Activated CD4-positive, alpha-beta T cell treated with anti-CD3 and anti-CD28 coated beads, Interleukin-2, amount 50 U/mL, for 4 hours (primary cell): Measurements from ENCODE around the gene CALHM3.
"Not testable (repeated sequence)": the region's sequence is repeated elsewhere in the genome, so short reads cannot be mapped to it uniquely, and the experiment has no call there.

Experiments used
- DNase-seq, 2 experiments: peaks; one replicate each; pipeline ENCODE4 v3.0.0-alpha.2; 2020

The CALHM3 gene

DNA sequence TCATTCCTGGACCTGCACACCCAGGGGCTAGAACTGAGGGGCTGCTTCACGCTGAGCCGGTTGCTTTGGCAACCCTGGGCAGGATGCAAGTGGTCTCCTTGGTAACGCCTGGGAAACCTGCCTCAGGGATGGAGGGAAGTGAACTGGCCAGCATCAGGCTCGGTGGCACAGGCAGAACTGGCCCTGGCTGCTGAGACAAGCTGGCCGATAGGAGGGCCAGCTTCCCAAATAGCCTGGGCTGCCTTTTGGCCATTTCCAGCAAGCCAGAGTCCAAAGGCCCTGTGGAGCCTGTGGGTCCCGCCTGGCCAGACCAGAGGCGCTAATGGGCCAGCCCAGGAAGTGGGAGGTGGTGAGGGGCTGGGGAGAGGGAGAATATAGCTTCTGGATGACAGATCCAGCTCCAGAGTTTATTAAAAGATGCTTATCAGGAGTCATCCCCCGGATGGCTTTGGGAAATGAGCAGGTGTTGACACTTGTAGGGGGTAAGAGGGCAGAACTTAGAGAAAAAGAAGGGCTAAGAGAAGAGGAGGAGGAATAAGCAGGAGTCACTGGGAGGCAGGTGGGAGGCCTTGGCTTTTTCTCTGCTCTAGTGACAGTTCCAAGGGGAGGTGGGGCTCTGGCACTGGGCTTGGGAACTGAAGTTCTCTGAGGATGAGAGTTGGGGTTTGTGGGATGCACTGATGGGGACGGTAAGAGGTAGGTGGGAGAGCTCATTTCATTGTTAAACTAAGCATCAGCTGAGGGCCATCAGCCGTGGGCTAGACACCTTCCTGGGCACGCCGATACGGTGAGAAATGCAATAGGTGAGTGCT is 24.0 kb upstream of the CALHM3 start:
- DNase-seq, result no peak

DNA sequence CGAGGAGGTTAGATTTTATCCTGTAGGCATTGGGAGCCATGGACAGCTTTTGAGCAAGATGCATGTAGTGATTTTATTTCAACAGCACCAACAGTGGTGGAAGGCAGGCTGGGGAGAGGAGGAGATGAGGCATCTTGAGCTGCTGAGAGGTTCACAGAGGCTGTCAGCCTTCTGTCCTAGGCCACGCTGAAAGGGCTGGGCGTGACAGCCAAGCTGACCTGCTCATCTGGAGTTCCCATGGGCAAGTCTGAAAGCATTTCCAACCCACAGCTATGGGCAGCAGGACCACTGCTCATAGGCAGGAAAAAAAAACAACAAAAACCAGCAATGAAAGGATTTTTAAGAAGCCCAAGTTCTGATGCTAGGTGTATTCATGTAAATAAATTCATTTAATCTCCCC is 22.1 kb upstream of the CALHM3 start:
- no peak for DNase-seq

DNA sequence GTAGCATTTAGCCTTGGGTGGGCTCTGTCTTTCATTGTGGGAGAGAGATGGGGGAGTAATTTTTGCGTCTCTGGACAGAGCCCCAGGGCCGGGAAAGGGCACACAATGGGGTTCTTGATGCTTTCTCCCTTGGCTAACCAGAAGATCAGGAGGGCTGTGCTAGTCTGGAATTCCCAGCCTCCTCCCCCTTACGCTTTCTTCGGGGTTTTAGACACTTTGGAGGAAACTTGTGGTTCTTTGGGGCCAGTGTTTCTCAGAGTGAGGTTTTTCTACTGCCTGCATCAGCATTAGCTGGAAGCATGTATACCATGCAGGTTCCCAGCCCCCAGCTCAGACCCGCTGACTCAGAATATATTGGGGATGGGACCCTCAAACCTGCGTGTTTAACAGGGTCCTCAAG is 21.4 kb upstream of the CALHM3 start:
- DNase-seq, result no peak

DNA sequence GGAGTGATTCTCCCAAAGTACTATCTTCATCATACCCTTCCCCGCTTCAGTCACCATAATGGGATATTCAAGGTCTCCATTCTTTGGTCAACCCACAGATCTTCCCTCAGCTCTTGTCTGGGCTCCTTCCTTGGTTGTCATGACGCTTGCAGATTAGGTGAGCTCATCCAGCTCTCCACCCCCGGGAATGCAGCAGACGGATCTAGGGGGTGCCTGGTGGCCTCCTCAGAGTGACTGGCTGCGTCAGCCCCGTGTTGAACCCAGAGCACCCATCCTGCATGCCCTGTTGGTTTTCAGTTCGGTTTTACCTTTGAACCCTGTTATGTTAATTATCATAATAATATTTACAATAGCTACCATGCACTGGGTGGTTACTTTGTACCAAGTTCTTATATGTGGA is 20.8 kb upstream of the CALHM3 start:
- DNase-seq, result no peak

DNA sequence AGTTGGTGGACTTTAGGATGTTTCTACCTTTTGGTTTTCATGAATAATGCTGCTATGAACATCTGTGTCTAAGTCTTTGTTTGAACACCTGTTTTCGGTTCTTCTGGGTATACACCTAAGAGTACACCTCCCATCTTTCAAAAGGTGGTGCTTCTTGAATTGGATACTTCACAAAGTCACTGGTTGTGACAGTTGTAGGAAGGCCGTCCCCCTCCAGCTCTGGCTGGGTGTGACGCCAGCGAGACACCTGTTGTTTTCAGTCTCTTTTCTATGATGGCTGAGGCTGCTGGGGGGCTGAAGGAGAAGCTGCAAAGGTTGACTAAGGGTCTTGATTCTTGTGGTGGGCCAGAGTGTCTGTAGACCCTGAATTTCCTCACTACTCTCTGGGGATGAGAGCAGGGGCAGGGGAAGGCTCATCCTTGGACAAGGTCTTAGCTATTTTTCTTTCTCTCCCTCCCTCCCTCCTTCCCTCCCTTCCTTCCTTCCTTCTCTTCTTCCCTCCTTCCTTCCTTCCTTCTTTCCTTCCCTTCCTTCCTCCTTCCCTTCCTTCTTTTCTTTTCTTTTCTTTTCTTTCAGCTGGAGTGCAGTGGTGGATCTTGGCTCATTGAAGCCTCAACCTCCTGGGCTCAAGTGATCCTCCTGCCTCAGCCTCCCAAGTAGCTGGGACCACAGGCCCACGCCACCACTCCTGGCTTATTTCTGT is 20.0 kb upstream of the CALHM3 start:
- no peak for DNase-seq

DNA sequence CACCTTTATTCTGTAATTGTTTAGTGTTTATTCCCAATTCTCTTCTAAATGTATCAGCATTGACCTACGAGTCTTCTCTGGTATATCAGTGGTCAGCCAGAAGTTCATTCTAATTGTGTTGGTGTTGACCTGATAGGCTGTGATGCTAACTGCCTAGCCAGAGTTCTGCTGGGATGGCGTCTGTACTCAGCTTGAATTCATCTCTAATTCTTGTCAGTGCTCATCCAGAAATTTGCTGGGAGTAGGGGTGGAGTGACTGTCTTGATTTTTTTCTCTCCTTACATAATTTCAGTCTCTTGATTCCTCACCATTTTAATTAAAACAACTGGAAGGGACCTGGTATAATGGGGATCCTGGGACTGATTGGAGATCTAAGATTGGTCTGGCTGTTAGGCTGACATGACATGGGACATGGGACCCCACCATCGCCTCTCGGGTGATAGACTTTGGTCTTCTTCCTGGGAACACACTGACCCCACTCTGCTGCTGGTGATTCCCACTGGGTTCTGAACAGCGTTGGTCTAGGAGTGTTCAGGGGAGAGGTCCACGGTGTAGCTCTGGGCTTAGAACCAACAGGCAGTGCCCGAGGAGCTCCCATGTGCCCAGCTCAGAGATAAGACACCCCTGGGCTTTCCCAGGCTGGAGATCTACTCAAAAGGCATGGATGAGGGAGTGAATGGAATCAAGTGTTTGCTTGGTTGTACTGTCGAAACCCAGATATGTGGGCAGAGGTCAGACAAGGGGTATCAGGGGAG is 18.3 kb upstream of the CALHM3 start:
- no peak for DNase-seq

DNA sequence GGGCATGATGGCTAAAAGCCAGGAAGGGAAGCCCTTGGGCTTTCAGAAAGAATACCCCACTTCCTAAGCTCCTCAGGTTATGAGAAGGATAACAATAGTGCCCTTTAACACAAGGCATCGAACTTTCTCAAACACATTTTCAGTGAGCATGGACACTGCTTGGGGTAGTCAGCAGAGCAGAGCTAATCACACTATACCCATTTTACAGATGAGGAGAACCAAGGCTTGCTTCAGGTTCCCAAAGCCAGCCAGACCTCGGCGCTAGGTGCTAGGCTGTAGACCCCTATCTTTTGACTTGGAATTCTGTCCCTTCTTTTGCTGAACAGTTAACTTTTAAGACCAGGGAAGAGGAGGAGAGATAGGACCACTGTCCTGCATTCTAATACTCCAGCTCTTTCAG is 16.3 kb upstream of the CALHM3 start:
- no peak for DNase-seq

DNA sequence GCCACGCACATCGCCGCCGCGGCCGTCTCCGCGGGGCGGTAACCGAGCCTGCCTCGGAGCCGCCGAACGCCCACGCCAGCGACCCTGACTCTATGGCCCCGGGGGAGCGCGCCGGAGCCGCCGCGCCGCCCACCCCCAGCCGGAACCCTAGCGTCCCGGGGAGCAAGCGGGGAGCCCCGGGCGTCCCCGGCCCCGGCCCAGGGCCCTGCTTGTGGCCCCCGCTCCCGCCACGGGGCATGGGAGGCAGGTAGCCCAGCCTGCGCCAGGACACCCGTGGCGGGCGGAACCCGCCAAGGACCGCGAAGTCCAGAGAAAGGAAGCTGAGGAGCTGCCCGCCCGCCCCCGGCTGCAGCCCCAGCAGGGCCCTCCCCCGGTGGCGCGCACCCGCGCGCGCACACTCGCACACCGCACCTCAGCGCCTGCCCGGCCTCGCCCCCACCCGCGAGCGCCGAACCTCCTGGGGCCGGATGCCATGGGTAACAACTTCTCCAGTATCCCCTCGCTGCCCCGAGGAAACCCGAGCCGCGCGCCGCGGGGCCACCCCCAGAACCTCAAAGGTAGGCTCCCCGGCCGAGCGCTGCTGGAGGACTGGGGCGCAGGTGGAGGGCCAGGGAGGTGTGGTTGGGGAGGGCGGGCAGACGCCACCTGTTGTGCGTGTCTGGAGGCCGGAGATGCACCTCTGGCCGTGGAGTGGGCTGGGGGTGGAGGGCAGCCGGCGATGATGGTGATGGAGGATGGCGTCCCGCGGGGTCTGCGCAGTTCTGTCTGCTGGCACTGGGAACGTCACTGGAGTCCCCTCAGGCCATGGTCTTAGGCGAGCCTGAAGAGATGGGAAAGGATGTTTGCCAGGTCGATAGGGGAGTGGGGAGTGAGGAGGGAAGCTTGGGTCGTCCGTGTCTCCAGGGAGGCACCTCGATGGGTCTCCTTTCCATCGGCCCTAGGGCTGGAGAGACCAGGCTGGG is 15.2 kb upstream of the CALHM3 start:
- no peak for DNase-seq

DNA sequence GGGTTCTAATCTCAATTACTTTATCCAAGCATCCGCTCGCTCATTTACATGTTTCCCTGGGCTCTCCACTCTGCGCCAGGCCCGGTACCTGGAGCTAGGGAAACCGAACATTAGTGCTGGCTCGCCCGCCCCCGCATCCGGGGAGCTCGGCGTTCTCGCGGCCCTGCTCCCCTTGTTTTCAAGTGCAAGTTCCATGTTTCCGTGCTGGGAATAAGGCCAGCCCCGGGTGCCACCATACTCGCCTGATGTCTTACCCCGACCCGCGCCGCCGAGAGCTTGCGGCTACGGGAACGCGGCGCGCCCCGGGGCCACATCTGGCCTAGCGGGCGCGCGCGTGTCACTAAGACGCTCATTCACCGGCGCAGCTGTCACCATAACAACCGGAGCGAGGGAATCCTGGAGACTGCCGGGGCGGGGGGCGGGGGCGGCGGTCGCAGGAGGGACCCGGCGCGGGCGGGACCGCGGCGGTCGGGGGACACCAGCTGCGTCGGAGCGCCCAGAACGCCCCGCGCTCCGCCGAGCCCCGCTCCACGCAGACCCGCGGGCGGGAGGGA is 14.4 kb upstream of the CALHM3 start, which contains the start of gene NEURL1:
Gene NEURL1, plus strand, starts transcription at position 344 of the 554 bp plus-strand sequence. CDS start 683 bp downstream, outside the sequence.
- DNase-seq, result peak in 1 of 2 experiments; percentile 5

DNA sequence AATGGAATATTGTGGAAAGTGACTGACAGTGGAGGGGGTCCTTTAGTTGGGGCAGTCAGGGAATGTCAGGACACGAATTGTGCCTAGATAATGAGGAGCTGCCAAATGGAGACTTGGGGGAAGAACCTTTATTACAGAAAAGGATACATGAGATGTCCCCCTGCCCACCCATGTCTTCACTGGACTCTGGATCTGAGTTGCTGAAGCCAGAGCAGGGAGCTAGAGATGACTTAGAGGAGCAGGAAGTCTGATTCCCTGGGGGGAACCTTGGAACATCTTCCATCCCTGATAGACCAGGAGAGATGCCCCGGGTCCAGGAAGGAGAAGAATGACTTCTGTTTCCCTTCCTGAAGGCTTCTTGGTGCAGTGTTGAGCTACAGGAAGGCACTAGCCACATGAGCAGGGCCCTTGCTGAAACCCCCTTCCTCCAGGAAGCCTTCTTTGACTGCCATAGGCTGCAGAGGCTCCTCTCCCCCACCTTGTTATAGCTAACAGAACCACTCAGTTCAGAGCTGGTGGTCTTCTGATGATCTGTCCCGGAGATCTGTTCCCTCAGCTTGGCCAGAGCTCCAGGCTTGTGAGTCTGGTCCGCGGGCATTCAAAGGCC is 13.7 kb upstream of the CALHM3 start:
- no peak for DNase-seq

DNA sequence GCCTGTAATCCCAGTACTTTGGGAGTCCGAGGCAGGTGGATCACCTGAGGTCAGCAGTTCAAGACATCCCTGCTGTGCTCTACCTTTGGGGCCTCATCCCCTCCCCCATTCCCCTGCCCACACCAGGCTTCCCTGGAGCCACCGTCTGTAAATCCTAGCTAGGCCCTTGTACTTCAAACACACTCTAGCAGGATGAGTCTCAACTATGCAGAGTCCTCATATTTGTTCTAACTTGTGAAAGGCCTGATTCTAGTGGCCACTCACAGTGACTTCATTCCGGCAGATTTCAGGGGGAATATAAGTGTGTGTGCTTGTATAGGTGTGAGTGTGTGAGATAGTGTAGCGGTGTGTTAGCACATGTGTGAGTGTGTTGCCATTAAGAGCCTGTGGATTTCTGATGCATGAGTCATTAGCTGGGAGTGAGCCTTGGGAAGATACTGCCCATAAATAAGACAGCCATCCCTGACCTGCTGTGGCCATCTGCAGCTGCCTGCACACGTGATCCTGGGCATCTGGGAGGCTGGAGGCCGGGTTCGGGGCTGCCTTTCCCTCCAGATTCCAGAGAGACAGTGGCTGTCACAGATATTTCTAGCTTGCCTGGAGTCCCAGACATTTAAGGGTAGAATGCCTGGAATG is 12.8 kb upstream of the CALHM3 start:
- DNase-seq, result no peak

DNA sequence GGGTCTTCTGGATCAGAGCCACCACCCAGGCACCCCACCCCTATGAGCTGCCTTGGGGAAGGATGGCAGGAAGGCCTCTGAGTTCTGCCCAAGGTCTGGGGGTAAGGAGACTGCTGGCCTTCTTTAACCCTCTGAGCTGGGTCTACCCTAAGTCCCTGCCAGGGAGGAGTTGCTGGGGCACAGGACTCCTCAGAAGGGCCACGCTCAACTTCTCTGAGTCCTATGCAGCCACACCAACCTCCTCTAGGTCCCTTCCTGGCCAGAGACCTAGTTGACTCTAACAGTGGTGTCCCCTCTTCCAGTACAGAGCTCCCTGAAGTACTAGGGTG is 11.9 kb upstream of the CALHM3 start:
- no peak for DNase-seq

DNA sequence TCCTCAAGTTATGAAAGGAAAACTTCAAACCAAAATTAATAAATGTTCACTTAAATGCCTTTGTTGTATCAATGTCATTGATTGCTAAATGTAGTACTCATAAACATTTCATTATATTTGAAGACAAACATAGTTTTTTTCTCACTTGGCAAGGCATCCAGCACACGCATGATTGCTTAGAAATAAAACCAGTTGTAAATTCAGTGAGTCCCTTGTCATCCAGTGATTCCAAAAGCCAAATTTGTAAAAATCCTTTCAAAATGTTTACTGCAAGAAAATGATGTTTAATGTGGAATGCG is 8.3 kb upstream of the CALHM3 start:
- DNase-seq, result no peak

DNA sequence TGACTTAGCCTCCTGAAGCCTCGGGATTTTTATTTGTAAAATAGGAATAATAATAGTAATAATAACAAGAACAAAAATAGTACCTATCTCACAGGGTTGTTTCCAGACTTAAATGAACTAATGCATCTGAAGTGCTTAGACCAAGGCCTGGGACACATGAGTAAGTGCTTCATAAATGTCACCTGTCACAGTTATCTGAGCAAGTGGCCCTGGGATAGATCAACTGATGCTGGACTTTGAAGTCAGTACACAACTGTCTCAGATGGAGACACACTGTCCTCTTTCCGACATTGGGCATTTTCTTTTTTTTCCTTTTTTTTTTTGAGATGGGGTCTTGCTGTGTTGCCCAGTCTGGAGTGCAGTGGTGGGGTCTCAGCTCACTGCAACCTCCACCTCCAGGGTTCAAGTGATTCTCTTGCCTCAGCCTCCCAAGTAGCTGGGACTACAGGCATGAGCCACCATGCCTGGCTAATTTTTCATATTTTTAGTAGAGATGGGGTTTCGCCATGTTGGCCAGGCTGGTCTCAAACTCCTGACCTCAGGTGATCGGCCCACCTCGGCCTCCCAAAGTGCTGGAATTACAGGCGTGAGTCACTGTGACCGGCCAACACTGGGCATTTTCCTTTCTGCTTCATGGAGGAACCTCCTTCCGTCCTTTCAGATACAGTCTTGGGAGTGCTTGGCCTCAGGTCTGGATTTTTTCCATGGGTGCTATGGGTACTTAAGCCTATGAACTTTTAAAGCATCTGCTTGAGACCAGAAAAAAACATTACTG is 7.8 kb upstream of the CALHM3 start:
- DNase-seq, result not testable (repeated sequence)

DNA sequence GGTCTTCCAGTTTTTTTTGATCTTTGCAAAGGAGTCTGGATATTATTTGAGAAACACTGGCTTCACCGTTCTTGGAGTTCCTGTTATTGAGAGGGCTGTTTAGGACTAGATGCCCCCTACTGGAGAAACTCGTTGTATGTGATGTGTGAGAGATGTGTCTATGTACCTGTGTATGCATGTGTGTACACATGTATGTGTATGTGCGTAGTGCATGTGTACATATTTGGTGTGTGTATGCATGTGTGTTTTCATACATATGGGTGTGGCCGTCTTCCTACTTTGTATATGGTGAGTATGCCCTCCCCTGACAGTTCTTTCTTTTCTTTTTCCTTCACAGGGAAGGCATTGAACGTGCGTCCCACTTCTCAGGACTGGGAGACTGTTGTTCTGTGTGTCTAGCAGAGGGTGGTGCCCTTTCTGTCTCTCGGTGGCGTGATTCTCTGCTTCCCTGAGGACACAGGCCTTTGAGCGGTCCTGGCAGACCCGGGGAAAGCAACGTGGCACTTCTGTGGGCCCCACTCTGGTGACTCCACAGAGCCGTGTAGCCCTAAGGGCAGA is 3.0 kb upstream of the CALHM3 start:
- no peak for DNase-seq

DNA sequence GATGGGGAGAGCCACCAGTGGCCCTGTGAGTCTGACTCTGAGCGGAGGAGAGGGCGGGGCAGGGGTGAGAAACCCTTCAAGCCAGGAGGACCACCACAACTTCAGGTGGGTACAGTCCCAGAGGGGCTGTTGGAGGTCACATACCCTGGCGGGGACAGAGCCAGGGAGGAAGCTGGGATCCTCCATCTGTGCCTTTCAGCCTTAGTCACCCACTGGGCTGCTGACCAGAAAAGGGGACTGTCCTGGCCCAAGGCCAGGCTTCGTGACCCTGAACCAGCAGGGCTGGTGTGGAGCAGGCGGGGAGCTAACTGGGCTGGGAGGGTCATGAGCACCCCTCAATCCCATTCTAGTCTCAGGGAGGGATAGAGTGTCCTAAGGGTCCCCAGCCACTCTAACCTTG is 1.5 kb upstream of the CALHM3 start:
- DNase-seq, result no peak

DNA sequence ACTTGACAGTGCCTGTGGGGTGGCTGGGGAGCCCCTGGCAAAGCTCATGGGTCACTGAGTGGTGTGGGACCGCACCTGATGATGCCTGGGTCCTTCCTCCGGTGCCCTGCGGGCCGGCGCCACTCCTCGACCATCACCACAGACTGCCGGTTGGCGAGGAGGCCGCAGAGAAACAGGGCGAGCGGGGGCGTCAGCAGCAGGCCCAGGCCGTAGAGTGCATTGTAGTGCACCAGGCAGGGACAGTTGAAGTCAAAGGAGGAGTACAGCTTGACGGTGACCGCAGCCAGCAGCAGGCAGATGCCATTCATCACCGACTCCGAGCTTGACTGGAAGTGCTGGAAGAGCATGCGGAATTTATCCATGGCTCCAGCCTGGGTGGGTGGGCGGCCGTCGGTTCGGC is 369 bp downstream of the CALHM3 start:
- DNase-seq, result no peak

DNA sequence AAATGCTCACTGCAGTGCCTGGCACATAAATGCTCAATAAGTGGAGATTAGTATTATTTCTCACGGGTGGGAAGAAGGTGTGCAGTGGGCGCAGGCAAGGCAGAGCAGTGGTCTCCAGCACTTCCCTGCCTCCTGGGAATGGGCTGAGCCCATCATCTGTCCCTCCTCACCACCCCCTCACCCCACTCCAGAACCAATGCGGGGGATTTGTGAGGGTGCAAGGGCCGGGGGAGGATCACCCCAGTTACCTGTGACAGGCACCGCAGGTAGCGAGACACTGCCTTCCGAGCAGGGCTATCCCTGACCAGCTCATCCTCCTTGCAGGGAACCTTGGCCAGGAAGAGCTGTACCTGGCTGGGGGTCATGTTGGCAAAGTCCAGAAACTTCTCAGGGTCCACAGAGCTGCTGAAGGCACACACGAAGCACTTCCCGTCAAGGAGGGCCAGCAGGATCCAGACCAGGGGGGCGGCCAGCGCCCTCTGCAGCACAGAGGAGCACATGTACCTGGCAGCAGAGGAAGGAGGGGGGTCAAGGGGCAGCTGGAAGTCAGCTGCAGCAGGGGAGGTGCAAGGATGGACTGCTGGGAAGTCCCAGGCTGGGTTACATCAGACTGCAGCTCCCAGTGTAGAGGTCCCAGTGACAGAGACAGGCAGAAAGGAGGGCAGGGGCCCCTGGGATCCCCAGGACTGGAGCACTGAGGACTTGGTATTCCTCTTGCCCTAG is 2.8 kb downstream of the CALHM3 start:
- DNase-seq, result no peak

DNA sequence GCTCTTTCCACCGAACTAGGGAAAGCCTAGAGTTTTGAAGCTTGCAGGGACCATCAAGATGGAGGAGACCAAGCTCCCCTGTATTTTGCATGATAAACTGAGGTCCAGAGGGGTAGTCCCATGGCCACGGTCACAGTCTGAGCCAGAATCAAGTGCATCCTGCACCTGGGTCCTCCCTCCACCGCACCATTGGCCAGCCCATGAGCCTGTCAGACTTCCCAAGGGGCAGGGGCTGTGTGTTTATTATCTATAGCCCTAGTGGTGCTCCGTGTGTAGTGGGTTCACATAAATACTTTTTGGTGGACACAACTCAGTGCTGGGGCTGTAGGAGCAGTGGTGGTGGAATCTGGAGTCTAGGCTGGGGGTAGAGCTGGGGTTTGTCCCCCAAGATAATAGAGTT is 3.6 kb downstream of the CALHM3 start:
- no peak for DNase-seq

DNA sequence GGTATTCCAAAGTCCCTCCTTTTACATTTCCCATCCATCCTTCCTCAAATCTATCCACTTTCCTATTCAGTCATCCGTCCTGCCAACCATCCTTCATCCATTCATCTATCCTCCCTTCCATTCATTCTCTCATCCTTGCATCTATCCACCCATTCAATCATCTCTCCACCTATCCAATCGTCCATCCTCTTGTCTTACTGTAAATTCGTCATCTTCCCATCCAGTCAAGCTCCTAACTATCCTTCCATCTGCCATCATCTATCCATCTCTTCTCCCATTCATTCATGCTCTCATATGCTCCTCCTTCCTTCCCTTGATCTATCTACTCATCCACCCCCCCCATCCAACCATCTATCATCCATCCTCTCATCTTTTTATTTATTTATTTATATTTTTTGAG is 5.0 kb downstream of the CALHM3 start:
- no peak for DNase-seq
